Esophagus squamous epithelium (tissue), 4 donors: ENCODE data around the gene MTOR.

Experiments used
- CTCF ChIP-seq, 6 experiments: fragments of 450-650 bp in 4 of 6; fragments of 200-600 bp in 2 of 6; sonication (generic) in 2 of 6; IDR thresholded peaks; one replicate each; pipeline ENCODE4 v1.5.1; 2016 to 2019; ENCODE audit warnings: antibody characterized with exemption in 6 of 6, mild to moderate bottlenecking in 4 of 6, moderate library complexity in 4 of 6
- POLR2A ChIP-seq, 4 donors: fragments of 450-650 bp; IDR thresholded peaks; one replicate each; pipeline ENCODE4 v1.6.1; 2017; ENCODE audit warnings: antibody characterized with exemption in 4 of 4, mild to moderate bottlenecking in 4 of 4, moderate library complexity in 3 of 4

DNA sequence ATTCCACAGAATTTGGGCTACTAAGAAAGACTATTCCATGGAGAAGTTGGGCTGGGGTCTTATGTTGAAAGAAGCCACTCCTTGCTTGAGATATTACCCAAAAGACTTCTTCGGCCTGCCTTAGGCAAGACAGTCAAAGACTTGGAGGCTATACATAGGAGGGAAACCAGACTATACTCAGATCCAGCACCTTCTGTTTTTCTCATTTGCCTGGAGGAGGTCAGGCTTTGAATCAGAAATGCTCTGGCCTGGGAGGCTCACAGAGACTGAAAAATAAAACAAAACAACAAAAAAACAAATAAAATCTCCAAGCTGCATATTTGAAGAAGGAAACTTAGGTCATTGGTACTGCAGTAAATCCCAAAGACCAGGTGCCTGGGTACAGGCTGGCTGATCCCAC lies 124.3 kb downstream of the MTOR start:
- TF ChIP-seq POLR2A (IDR thresholded peaks at IDR 0.05), result no peak
- no peak for TF ChIP-seq CTCF (IDR thresholded peaks at IDR 0.05)
